Activated effector memory CD4-positive, alpha-beta T cell treated with Interleukin-2 at 50 U/mL for 16 hours (primary cell): ENCODE data around the gene ANTXRL.
"Not testable (repeated sequence)": the region's sequence is repeated elsewhere in the genome, so short reads cannot be mapped to it uniquely, and the experiment has no call there.

ENCODE experiments used
- DNase-seq: peaks from one replicate; pipeline ENCODE4 v3.0.0-alpha.2; 2020

Gene ANTXRL

DNA sequence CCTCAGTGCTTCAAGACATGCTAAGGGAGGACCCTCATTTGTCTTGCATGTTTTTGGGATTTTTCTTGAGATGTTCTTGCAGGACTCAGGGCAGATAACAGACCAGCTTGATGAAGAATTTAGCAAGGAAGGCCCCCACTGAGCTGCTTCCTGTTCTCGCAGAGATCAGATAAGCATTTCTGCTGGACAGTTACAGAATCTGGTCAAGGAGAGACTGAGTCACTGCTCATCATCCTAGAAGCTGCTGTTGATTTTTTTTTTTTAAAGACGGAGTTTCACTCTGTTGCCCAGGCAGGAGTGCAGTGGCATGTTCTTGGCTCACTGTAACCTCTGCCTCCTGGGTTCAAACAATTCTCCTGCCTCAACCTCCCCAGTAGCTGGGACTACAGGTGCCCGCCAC lies 87.6 kb downstream of the ANTXRL start:
- not testable (repeated sequence) for DNase-seq

DNA sequence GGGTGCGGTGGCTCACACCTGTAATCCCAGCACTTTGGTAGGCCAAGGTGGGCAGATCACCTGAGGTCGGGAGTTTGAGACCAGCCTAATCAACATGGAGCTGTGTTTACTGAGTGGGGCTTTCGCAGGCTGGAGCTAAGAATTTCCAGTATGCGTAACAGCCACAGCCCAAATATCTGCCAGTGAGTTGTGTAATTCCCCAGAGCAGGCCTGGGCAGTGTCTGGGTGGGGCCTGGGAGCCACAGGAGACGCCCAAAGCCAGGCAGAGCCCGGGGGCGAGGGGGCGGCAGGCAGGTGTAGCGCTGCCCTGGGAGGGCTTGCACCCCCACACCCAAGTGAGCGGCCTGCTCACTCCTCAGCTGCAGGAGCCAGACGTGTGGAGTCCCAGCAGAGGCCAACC lies 88.6 kb downstream of the ANTXRL start, which contains the start of gene ANXA8L1:
Gene ANXA8L1 (plus strand): TSS at position 371 of the 400 bp plus-strand sequence. CDS start 76 bp downstream, outside the sequence.
- DNase-seq: not testable (repeated sequence)

GRCh38 chr10:46377022-46377421 lies 90.2 kb downstream of the ANTXRL start:
- not testable (repeated sequence) for DNase-seq

GRCh38 chr10:46377651-46378050 lies 90.9 kb downstream of the ANTXRL start:
- DNase-seq: not testable (repeated sequence)

- DNase-seq: not testable (repeated sequence)
These were observed 91.3 kb downstream of the ANTXRL start for GRCh38 chr10:46378108-46378507.

DNA sequence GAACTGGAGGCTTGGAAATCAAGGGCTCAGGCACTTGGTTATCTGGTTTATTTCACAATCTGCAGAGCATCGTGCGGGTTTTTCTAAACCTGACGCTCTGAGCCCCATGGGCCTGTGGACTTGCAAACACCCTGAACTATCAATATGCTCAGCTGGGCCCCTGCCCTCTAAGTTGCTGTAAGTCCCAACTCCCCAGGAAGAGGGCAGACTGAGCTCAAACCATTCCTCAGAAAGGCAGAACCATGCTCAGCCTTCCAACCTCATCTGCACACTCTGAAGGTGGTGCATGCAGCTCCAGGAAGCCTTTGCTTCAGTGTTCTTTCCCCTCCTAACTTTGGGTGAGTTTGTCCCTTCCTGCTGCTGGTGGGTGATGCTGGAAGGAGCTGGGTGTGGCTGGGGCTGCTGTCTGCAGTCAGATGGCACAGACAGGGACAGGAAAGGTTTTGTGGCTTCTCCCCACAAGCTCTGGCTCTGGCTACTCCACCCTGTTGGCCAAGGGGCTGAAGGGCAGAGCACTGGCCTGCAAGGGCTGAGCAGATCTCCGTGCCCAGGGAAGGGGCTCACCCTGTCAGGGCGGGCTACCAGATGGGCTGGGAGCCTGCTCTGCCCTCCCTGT lies 92.5 kb downstream of the ANTXRL start:
- DNase-seq: not testable (repeated sequence)
